GM13977 (cell line): ENCODE measurements around the gene CAMKV.
A peak's percentile ranks its signal among the peaks of the same experiment; 100 is the strongest.

ENCODE experiments used
- DNase-seq: peaks from one replicate; pipeline ENCODE4 v3.0.0; 2012; ENCODE audit warnings: low spot score
- CTCF ChIP-seq: IDR thresholded peaks from 2 replicates; pipeline ENCODE4 v1.5.1; 2012; ENCODE audit warnings: mild to moderate bottlenecking, control low read depth; ENCODE audit not compliant: insufficient read depth; ENCODE audit errors: extremely low read depth, missing control alignments
- in situ Hi-C: fragments of 300-500 bp; cut with MboI; formaldehyde crosslinking; loops from one replicate; pipeline ENCODE4 v1.12.0; 2022; ENCODE audit warnings: low sequenced_read_pairs, low pct_unique_long_range_greater_than_20kb, mixed read lengths, inconsistent platforms; ENCODE audit not compliant: unreplicated experiment

CAMKV gene

GRCh38 chr3:49901366-49902339 is 31.9 kb upstream of the CAMKV start:
- TF ChIP-seq CTCF: no peak
- in situ Hi-C loops: no loop called here
- DNase-seq: peak; percentile 75

- TF ChIP-seq CTCF: no peak
- DNase-seq: no peak
- in situ Hi-C loops: no loop called here
These were observed 30.9 kb upstream of the CAMKV start for GRCh38 chr3:49900491-49901153.

- TF ChIP-seq CTCF: peak; percentile 32
- DNase-seq: no peak
- in situ Hi-C loops: no loop called here
These were observed 30.1 kb upstream of the CAMKV start for GRCh38 chr3:49899815-49900214.

- TF ChIP-seq CTCF: no peak
- in situ Hi-C loops: no loop called here
- no peak for DNase-seq
These were observed 29.3 kb upstream of the CAMKV start for GRCh38 chr3:49898991-49899390.

GRCh38 chr3:49896345-49896744 is 26.6 kb upstream of the CAMKV start:
- no peak for TF ChIP-seq CTCF
- in situ Hi-C loops: no loop called here
- DNase-seq: no peak

- DNase-seq: no peak
- in situ Hi-C loops: no loop called here
- TF ChIP-seq CTCF: no peak
These were observed 26.1 kb upstream of the CAMKV start for GRCh38 chr3:49895791-49896190.
